Muscle of arm (tissue), 12 donors: ENCODE data around the gene MAD1L1. TPM values are rescaled to one million over a fixed set of nuclear protein-coding genes. Genes with fewer than 3 reads are reported as not detected.
A peak's percentile ranks its signal among the peaks of the same experiment; 100 is the strongest.

Experiments
- DNase-seq: peaks from one replicate; pipeline ENCODE4 v3.0.0-alpha.2; 2013
- polyA plus RNA-seq, 12 donors: library from polyadenylated mRNA; unstranded; fragments of 120-200 nt; gene quantifications; one replicate each; pipeline ENCODE4 v1.2.1, GENCODE V29; 2013; ENCODE audit not compliant: insufficient read length in 12 of 12

Gene MAD1L1
- polyA plus RNA-seq, 12 donors: 16.2 to 60.1 (median 22.4) TPM; not detected in 1

- DNase-seq: no peak
Observed at GRCh38 chr7:2088801-2089200, 143.9 kb downstream of the MAD1L1 start.

DNA sequence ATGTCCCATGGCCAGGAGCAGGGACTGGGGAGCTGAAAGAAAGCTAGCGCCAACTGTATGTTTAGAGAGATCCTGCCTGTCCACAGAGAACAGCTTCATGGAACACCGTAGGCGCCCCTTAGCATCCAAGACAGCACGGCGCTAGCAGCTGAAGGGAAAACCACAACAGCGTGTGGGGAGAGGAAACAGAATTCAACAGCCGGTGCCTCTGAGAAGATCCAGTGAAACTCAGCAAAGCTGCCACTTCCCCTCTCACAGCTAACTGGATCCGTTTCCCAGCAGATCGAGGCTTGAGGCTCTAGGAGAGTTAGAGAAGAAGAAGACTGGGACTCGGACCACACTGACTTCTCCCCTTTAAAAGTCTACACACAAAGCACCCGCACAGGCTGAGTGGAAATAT is 145.0 kb downstream of the MAD1L1 start:
- no peak for DNase-seq

- DNase-seq: no peak
Observed at GRCh38 chr7:2086229-2086628, 146.5 kb downstream of the MAD1L1 start.

- no peak for DNase-seq
Observed at GRCh38 chr7:2085804-2086203, 146.9 kb downstream of the MAD1L1 start.

DNA sequence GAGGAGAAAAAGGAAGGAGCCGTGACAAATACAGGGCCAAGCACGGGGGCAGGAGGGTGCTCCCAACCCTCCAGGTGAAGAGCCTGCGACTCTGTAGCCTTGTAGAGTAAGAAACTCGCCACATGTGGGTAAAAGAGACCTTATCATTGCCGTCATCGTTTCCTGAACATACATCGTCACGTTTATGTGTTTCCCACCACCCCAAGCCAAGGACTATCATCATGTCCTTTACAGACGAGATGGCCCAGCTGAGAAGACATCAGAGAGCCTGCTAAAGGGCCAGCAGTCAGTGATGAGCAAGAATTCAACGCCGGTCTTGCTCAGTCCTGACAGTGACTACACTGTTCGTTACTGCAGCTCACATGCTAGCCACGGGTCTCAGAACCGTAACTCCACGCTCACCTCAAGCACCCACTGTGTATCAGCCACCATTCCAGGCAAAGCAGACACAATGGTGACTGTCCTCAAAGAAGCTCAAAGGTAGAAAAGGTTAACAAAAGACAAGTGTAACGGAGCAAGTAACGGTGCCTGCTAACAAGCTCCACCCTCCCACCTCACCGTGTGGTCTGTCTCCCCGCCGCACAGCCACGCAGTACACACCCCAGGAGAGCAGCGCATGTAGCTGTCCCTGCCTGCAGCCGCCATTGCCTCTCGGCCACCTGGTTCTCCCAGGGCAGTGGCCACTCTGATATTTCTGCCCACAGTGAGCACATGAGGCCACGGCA is 147.8 kb downstream of the MAD1L1 start:
- no peak for DNase-seq

GRCh38 chr7:2084331-2084730 is 148.4 kb downstream of the MAD1L1 start:
- no peak for DNase-seq

- no peak for DNase-seq
Observed at GRCh38 chr7:2083362-2083761, 149.4 kb downstream of the MAD1L1 start.

DNA sequence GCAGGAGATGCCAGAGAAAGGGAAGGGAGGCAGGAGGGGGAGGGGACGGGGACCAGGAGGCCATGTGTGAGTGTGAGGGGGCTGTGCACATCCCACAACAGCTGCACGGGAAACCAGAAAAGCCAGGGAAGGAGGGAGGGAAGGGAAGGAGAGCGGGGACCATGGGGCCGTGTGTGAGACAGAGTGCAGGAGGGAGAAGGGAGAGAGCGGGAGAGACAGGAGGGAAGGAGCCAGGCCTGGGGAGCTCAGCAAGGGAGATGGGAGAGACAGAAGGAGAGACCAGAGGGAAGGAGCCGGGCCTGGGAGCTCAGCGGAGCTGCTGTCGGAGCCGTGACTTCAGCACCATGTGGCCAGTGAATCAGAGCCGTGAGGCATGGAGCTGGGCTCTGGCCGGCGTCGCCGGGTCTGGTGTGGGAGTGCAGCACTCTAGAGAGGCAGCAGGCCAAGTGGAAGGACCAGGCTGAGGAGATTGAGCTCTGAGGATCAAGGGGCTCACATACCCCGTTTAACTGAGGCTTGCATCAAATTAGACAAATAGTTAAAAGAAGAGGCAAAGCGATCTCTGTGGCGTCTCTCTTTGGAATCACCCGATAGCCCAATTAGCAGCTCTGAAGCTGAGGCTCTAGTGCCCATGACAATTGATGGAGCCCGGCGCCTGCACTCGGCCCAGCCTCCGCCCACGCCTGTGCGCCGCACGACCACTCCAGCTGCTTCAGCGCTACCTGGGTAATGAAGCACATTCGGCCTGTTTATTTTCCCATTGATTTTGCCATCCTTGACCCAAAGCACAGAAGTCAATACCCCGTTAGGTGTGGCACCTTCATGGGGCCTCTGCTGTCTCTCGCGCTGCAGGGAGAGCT is 150.4 kb downstream of the MAD1L1 start:
- peak; percentile 59 for DNase-seq

DNA sequence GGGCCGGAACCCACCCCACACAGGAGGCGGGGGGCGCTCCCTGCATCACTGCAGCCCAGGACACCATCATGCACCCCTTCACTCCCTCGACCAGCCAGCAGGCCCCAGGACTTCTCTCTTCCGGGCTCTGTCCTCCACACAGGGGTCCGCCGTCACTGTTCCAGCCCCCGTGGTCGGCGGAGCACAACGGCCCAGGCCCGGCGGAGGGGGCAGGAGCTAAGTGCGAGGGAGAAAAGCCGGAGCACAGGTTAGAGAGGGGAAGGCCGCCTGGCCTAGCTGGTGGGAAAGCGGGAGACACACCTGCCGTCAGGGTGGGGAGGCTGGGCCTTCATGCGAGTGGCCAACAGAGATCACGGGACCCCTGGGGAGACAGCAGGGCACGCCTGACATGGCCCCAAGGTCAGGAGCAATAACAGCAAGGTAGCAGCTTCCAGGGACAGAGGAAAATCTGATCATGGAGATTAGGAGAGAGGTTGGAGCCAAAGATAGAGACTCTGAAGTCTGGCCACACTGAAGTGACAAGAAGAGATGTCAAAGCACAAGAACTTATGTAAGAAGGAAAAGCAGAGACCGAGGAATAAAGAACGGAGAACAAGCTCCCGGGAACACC is 151.1 kb downstream of the MAD1L1 start:
- DNase-seq: no peak

GRCh38 chr7:2080477-2080876 is 152.3 kb downstream of the MAD1L1 start:
- no peak for DNase-seq

DNA sequence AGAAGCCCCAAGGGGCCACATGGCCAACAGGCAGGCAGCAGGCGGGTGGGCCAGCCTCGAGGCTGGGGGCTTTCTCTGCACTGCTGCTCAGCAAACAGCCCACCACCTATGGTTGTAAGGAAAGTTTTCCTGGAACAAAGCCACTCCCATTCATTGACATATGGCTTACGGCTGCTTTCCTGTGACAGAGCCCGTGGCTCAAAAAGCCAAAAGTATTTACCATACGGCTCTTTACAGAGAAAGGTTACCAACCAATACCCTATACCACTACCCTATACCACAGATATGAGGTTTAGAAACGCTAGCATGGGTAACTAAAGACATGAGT is 152.7 kb downstream of the MAD1L1 start:
- no peak for DNase-seq

DNA sequence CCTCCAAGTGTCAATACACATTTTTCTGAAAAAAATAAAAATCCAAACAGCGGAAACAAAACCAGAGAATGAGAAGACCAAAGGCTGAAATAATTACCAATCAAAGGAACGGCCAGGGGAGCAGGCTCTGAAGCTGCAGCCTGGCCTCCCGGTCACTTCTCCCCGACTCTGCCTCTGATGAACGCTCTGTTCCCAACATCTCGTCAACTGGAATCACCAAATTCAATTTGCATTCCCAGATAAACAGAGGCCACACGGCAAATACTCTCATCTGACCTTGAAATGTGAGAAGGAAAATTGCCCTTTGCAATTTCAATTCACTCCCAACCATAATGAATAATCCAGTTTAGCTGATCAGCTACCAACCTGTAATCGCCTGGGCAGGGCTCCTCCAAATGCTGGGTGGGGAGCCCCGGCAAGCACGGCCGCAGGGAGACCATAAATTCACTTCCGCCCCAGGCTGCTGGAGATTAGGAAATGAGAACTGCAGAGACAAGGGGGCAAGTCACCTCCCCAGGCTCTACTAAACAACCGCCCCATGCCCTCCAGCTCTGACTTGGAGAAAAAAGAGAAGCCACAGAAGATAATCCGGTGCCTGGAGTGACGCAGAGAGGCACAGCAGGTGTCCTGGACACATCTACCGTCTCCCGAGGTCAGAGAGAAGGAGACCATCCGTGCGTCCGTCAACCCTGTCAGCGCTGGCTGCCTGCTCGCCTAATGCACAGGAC is 153.2 kb downstream of the MAD1L1 start:
- DNase-seq: no peak

DNA sequence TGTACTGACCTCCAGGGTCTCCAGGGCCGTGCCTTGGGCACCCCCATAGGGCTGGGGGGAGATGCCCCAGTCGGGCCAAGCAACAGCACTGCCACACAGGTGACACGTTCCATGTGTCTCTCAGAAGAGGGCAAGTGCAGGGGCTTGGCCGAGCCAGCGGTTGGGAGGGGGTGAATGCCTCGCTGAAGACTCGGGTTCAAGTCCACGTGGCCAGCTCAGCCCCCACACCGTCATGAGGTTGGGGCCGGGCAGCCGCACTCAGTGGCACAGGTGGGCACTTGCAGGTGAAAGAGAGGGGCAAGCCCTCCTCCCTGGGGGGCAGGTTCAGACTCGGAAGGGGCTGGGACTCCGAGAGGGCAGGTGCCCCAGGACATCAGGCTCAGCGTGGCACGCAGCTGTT is 153.8 kb downstream of the MAD1L1 start:
- no peak for DNase-seq

GRCh38 chr7:2076649-2077064 is 156.1 kb downstream of the MAD1L1 start:
- no peak for DNase-seq

GRCh38 chr7:2075811-2076210 is 156.9 kb downstream of the MAD1L1 start:
- no peak for DNase-seq

DNA sequence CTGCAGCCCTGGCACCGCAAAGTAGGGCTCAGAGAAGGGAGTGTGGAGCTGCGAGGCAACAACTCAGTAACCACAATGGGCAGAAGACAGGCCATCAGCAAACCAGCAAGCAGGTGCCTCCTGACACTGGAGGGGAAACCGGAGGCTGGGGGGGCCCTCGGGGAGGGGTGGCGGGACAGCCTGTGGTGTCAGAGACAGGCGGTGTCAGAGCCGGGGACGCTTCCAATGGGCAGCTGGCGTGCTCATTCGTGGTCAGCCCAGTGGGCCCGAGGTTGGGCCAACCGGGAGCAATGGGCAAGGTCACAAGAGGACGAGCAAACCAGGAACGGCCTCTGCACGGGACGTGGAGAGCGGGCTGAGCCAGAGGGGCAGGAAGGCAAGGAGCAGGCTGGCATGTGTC is 158.1 kb downstream of the MAD1L1 start:
- no peak for DNase-seq

DNA sequence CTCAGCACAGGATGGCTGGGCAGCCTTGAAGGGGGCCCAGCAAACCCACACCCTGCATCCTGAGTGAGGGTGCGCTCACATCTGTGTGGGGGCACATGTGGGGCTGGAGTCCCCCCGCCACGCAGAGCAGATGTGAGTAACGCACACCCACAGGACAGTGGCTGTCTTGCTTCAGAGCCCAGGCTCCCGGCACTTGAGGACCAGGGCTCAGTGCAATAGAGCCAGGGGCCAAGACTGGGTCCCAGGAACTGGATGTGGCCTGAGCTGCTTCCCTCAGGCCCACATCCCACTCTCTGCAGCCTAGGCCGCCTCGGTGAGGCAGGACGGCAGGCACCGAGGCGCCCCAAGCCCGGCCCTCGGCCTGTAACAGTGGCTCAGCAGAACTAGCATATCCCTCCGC is 159.9 kb downstream of the MAD1L1 start:
- DNase-seq: no peak

- DNase-seq: no peak
Observed at GRCh38 chr7:2072042-2072441, 160.7 kb downstream of the MAD1L1 start.

DNA sequence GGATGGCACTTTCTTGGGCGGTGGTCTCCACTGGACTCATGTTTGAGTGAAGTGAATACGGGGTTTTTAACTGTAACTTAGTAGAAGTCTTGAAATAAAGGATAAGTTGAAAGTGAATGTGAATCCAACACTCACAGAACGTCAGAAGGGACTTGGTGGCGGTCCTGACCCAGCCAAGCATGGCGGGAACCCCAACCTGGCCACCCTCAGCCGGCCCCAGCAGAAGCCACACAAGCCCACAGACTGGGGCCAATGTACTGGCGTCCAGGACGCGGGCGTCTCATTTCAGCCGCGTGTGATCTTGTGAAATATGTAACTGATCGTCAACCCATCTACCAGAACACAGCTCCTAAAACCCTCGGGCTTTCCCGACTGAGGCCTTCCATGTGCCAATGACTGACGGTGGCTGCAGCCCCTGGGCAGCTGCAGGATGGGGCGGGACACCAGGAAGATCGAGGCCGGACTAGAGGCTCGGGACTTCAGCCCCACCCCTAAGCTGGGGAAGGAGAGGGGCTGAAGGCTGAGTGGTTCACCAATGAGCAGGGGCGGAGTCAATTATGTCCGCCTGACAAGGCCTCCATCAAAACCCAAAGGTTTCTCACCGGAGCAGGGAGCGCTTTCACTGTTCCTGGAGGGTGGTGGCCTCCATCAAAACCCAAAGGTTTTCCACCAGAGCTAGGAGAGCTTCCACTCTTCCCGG is 161.5 kb downstream of the MAD1L1 start:
- DNase-seq: no peak

DNA sequence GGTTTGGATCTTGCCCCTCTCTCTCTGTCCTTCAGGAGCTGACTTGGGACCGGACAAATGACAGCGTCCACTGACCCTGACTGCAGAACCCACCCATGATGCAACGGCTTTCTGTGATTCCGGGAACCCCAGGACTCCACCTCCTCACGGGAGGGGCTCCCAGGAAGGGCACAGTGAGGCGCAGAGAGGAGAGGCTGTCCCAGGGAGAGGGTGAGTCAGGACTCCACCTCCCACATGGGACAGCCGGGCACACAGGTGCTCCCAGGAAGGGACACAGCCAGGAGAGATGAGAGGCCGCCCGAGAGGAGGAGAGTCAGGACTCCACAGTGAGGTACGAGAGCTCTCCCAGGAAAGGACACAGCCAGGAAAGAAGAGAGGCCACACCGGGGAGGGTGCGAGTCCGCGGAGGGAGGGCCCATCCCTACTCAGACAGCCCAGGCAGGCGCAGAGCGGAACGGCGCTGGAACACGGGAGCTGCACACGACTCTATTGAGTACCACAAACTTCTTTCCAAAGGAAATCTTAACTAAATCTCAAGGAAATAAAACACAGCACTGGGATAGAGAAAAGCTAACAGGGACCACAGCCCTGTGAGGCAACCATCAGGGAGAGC is 162.5 kb downstream of the MAD1L1 start:
- no peak for DNase-seq

- no peak for DNase-seq
Observed at GRCh38 chr7:2069472-2069860, 163.3 kb downstream of the MAD1L1 start.
